ENCODE data around the gene HSBP1L1. TPM values are rescaled to one million over a fixed set of nuclear protein-coding genes. Genes with fewer than 3 reads are reported as not detected.
A peak's percentile ranks its signal among the peaks of the same experiment; 100 is the strongest.

Gene HSBP1L1
- total RNA-seq, 1 experiment from 2014 or later: not detected

GRCh38 chr18:79988071-79988450 lies 23.6 kb downstream of the HSBP1L1 start:
- Mint-ChIP-seq H3K27me3 (ENCODE audit: low read depth) (no peaks in the 10 kb centered on the region), H3K9me3 (no peaks in the 10 kb centered on the region), H3K4me1 (peaks cover 24 to 26% of the 10 kb centered on the region in 2 experiments), H3K4me3 (peak overlapping the region; percentile 82 to 90), H3K27ac (peak overlapping the region in 1 of 3 experiments; percentile 89; a peak in 2 of 7 replicates), H3K36me3 (ENCODE audit: insufficient read depth in 1 of 3, low read depth in 3 of 3) (peaks cover 19 to 33% (median 22%) of the 10 kb centered on the region in 3 experiments)
- H4K20me1 ChIP-seq (ENCODE audit: control insufficient read depth, insufficient read depth, insufficient read length): no peaks in the 10 kb centered on the region
- H4K8ac ChIP-seq (replicated peaks; ENCODE audit: insufficient read length, low read depth, low read length): no peak overlapping the region
- peaks cover 3% of the 10 kb centered on the region for H3K79me1 ChIP-seq (ENCODE audit: insufficient read depth, low read depth, low read length, poor library complexity, severe bottlenecking)
- H3K23me2 ChIP-seq (ENCODE audit: insufficient read length, low read depth, low read length, poor library complexity, severe bottlenecking): peaks cover 8% of the 10 kb centered on the region
- H3K9me3 ChIP-seq (ENCODE audit: control insufficient read depth, low read depth, low read length): no peaks in the 10 kb centered on the region
- WGBS (ENCODE audit: extremely low coverage, insufficient read length, low lambda C conversion rate): no CpG with 5 or more reads among the region's 48 CpGs
- H3K27me3 ChIP-seq (ENCODE audit: insufficient read depth, low read length): no peaks in the 10 kb centered on the region
- no peak overlapping the region for H3K4ac ChIP-seq (ENCODE audit: low read depth, low read length)
- no peak overlapping the region for H2BK15ac ChIP-seq (ENCODE audit: low read depth, low read length)
- no peak overlapping the region for H4K91ac ChIP-seq (ENCODE audit: insufficient read length, low read depth, low read length)
- H3K9ac ChIP-seq (ENCODE audit: extremely low read depth, insufficient read length, low read length): peak overlapping the region; percentile 91
- no peaks in the 10 kb centered on the region; the same call in 1 of the 2 replicates for H3K4me1 ChIP-seq (ENCODE audit: insufficient read depth, low read length)
- no peak overlapping the region for H4K5ac ChIP-seq (ENCODE audit: insufficient read length, low read depth, low read length)
- peak overlapping the region; percentile 39 for H3K4me2 ChIP-seq (ENCODE audit: insufficient read depth, insufficient read length, low read length)
- H3K56ac ChIP-seq (ENCODE audit: insufficient read length, low read depth, low read length): no peak overlapping the region
- no peak overlapping the region for H2AK5ac ChIP-seq (ENCODE audit: insufficient read length, low read length)
- no peak overlapping the region for H2BK5ac ChIP-seq (ENCODE audit: insufficient read length, low read length)
- no peak overlapping the region for H2BK120ac ChIP-seq (ENCODE audit: low read depth, low read length, poor library complexity, severe bottlenecking)
- peak; percentile 44; the same call in 2 of the 3 replicates for TF ChIP-seq CTCF (conservative IDR thresholded peaks at IDR 0.05)
- no peak overlapping the region for H2BK12ac ChIP-seq (ENCODE audit: insufficient read length, low read depth, low read length)
- no peak overlapping the region for H3K27ac ChIP-seq (ENCODE audit: insufficient read length, low read depth, low read length)
- peaks cover 41% of the 10 kb centered on the region for H3K79me2 ChIP-seq (ENCODE audit: insufficient read depth, low read length)
- H3K14ac ChIP-seq (ENCODE audit: insufficient read depth, low read length): peak overlapping the region; percentile 93; the same call in 1 of the 2 replicates
- no peak overlapping the region for H2BK20ac ChIP-seq (ENCODE audit: low read depth, low read length, poor library complexity, severe bottlenecking)
- H2AFZ ChIP-seq (ENCODE audit: low read length): no peak overlapping the region
- peak; percentile 75 for DNase-seq
- no peak overlapping the region for H3K23ac ChIP-seq (ENCODE audit: insufficient read length, low read depth, low read length)
- H3K18ac ChIP-seq (ENCODE audit: insufficient read length, low read depth, low read length): peak overlapping the region; percentile 90
- H3T11ph ChIP-seq (ENCODE audit: low read length): no peak overlapping the region
